Measurements from ENCODE around the gene SLC6A13.
"Not testable (repeated sequence)": the region's sequence is repeated elsewhere in the genome, so short reads cannot be mapped to it uniquely, and the experiment has no call there.

Gene SLC6A13

DNA sequence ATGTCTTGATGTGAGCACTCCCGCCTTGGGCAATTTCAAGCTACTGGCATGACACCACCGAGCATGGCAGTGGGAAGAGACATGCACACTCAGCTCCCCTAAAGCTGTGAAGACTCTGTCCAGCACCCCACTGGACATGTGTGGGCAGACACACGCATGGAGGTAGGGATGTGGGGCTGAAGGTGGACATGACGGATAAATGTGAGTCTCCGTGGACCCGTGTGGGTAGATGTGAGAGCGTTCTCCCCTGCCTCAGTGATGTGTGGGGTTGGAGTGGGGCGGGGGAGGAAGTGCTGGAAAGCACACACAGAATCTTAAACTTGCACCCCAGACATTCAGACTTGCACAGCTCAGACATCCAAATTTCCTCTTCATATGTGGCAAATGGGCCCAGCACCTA lies 61.3 kb downstream of the SLC6A13 start:
- DNase-seq (ENCODE audit: low read depth in 2 of 2, low spot score in 1 of 2) = no peak

DNA sequence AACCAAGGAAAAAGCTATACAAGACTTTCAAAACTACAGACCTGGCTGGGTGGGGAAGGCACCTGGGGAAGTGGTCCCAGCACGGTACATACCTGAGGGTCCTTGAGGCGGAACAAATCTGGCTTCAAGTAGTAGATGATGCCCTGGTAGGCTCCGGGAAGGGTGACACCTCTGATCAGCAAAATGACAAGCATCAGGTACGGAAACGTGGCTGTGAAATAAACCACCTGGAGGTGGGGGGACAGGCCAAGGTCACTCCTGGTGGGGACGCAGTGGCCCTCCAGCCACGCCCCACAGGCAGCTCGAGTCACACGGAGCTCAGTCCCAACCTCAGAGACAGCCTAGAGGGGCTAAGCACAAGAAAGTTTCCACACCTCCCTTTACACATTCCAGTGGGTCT lies 63.9 kb downstream of the SLC6A13 start:
- no peak for DNase-seq (ENCODE audit: low read depth in 2 of 2, low spot score in 1 of 2)

DNA sequence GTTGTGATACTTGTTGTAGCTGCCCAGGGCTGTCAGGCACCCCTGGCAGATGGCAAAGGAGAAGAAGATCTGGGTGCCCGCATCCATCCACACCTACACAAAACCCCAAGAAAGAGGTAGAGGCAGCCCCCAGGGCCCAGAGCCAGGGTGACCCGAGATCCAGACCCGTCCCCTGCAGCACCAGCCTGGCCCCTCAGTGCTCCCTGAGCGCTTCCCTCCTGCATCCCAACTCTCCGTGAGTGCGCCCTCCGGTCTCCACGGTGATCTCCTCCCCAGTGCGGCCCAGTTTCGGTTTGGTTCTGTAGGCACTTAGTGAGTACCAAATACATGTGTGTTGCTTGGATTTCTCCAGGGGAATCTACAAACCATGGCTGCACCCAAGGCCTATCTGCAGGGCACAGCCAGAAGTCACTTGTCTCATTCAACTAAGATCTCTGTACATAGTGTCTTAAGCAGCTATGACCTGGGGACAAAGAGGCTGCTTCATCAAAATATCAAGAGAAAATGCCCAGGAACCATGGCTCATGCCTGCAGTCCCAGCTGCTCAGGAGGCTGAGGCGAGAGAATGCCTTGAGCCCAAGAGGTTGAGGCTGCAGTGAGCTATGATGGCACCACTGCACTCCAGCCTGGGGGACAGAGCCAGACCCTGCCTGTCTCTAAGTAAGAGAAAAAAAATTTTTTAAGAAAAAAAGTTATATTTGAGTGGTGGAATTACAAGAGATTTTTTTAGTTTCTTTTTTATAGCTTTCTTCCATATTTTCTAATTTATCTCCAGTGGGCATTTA lies 64.5 kb downstream of the SLC6A13 start:
- DNase-seq (ENCODE audit: low read depth in 2 of 2, low spot score in 1 of 2) = no peak

DNA sequence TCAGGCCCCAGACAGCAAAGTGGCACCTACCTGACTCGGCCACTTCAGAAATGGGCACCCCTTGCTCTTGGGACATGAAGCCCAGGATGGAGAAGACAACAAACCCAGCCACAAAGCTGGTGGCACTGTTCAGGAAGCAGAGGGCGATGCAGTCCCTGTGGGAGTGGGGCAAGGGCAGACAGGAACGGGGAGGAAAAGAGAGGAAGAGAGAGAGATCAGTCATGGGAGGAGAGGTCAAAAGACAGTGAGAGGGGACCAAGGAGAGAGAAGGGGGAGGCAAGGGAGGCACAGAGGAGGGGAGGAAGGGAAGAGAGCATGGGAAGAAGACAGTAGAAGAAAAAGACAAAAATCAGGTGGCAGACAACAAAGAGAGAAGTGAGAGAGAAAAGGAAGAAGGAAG lies 65.3 kb downstream of the SLC6A13 start:
- no peak for DNase-seq (ENCODE audit: low read depth in 2 of 2, low spot score in 1 of 2)

DNA sequence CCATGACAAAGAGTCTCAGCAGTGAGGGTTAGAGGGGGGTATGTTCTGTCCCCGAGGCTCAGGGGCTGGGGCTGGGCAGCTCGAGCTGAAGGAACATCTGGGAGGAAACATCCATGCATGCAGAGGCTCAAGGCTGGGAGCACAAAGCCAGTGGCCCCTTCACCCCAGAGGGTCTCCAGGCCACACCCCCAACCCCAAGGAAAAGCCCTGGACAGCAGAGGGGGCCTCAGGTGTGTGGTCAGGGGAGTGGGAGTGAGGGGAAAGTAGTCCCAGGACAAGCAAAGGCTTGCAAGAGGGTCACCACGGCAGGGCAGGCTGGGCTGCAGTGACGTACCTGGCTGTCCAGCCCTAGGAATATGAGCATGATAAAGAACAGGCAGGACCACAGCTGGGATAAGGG lies 66.2 kb downstream of the SLC6A13 start:
- DNase-seq (ENCODE audit: low read depth in 2 of 2, low spot score in 1 of 2) = no peak

DNA sequence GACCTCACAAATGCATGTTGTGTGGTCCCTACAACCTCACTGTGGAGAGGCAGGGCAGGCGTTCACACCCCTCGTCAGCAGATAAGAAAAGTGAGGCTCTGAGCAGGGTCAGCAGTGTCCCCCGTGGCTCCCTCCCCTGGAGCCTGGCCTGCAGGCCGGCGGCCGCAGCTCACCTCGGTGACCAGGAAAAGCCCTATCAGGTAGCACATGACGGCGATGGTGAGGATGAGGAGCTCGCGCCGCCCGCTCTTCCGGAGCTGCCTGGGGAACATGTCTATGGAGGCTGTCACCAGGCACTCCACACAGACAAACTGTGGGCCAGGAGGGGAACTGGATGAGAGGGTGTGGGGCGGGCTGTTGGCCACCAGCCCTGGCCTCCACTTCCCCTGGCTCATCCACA lies 66.7 kb downstream of the SLC6A13 start:
- no peak for DNase-seq (ENCODE audit: low read depth in 2 of 2, low spot score in 1 of 2)

DNA sequence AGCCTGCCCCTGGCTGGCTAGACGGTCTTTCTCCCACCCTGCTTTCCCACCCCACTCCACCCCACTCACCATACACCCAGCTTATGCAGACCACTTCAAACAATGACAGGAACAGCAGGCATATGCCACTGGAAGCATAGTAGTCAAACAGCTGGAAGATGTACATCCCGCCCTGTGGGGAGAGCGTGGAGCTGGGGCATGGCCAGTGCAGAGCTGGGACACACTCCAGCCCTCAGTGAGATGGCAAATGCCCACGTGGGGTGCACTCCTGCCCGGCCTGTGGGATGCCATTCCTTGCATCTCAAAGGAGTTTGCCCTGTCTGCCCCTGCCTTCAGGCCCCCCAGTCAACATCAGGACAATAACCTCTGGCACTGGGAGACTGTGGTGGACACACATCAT lies 67.5 kb downstream of the SLC6A13 start:
- no peak for DNase-seq (ENCODE audit: low read depth in 2 of 2, low spot score in 1 of 2)

DNA sequence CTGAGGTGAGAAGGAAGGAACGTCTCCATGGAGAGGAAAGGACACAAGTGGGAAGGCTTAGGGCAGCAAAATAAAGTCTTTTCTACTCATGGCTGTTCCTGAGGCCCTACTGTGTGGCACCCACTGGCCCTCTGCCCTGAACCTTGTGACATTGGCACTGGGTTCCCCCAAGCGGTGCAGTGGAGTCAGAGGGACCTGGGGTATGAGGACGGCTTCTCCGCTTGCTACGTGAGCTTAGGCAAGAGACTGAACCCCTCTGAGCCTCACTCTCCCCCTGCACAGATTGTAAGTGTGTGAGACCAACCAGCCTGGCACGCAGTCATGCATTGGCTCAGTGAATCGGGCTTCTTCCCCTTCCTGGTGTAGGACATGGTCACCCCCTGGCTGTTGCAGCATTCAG lies 68.4 kb downstream of the SLC6A13 start:
- no peak for DNase-seq (ENCODE audit: low read depth in 2 of 2, low spot score in 1 of 2)

DNA sequence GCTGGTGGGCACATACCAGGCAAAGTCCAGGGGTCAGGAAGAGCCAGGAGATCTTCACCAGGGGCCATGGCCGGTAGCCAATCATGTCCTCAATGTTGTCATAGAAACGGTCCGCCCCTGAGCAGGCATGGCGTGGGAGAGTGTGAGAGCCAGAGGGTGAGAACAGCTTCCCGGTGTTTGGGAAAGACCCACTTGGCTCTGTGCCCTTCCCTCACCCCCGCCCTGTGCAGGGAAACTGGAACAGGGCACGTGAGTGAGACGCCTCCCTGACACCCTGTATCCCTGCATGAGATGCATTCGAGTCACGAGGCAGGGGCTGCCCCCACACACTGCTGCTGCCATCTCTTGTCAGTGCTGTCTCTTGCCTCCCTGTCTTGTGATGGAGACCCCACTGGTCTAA lies 69.4 kb downstream of the SLC6A13 start:
- no peak for DNase-seq (ENCODE audit: low read depth in 2 of 2, low spot score in 1 of 2)

DNA sequence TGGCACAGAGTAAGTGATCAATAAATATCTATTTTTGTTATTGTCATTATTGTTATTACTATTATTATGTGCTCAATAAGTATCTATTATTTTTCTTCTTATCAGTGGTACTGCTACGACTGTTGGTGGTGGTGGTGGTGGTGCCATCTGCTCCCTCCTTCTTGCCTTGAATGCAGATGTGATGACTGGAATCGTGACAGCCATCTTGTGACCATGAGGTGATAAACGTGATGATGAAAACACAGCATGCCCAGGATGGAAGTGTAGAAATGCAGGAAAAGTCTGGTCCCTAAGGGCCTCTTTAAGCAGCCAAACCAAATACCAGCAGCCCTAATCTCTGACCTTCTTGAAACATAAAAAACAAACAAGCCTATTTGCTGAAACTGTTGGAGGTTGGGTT lies 71.1 kb downstream of the SLC6A13 start:
- DNase-seq (ENCODE audit: low read depth in 2 of 2, low spot score in 1 of 2) = no peak

DNA sequence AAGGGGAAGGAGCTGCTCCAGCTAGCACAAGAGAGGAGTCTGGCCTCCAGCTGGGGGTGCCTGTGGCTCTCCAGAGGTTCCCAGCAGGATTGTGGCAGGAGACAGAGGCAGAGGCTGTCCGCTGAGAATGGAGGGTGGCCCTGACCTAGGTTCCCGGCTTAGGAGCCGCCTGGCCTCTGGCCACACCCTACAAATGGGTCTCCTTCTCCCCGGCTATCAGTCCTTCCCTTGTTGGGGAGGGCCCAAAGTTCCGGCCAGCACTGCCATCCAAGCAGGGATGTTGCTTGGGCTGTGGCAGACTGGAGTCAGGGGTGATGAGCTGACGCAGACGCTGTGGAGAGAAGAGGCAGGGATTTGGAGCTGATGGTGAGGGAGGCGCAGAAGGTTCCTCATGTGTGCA lies 71.8 kb downstream of the SLC6A13 start:
- DNase-seq (ENCODE audit: low read depth in 2 of 2, low spot score in 1 of 2) = no peak

DNA sequence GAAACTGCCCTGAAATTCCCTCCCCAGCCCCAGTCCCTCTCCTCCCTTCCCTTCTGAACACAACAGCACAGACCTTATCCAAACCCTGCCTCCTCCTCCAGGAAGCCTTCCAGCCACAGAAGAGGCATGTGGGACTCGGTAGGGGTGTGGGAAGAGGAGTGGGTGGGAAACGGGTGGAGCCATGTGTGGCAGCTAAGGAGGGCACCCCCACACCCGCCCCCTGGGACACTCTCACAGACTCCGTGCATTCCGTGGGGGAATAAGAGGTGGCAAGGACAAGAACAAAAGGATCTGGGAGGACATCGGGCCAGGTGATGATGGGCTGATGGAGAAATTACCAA lies 73.0 kb downstream of the SLC6A13 start:
- DNase-seq (ENCODE audit: low read depth in 2 of 2, low spot score in 1 of 2) = no peak

DNA sequence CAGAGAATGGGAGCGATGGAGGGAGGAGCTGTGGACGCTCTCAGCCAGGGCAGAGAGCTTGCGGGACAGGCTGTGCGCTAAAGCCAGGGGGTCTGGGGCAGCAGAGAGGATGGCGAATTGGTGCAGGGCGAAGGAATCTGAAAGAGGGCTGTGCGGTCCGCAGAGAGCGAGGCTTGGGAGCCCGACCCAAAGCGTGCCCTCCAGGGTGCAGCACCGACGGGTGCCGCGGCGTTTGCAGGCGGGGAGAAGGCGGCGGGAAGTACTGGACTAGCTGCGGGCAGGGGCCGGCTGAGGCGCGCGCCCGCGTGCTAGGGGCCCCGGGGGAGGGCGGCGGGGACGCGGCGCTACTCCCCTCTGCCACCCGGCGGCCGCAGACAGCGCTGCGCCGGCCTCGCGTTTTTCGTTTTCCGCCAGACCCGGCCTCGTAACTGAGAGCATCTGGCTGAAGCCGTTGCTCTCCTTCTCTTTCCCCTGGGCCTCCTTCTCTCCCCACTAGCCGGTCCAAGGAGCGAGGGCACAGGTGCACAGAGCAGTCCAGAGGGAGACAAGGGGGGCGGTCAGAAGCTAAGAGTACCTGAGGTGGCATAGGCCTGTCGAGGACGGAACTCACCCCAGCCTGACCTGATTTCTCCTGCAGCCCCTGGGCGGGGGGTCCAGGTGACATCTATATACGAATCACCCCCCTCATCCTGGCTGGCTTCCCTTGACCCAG lies 73.6 kb downstream of the SLC6A13 start:
- DNase-seq (ENCODE audit: low read depth in 2 of 2, low spot score in 1 of 2) = no peak

DNA sequence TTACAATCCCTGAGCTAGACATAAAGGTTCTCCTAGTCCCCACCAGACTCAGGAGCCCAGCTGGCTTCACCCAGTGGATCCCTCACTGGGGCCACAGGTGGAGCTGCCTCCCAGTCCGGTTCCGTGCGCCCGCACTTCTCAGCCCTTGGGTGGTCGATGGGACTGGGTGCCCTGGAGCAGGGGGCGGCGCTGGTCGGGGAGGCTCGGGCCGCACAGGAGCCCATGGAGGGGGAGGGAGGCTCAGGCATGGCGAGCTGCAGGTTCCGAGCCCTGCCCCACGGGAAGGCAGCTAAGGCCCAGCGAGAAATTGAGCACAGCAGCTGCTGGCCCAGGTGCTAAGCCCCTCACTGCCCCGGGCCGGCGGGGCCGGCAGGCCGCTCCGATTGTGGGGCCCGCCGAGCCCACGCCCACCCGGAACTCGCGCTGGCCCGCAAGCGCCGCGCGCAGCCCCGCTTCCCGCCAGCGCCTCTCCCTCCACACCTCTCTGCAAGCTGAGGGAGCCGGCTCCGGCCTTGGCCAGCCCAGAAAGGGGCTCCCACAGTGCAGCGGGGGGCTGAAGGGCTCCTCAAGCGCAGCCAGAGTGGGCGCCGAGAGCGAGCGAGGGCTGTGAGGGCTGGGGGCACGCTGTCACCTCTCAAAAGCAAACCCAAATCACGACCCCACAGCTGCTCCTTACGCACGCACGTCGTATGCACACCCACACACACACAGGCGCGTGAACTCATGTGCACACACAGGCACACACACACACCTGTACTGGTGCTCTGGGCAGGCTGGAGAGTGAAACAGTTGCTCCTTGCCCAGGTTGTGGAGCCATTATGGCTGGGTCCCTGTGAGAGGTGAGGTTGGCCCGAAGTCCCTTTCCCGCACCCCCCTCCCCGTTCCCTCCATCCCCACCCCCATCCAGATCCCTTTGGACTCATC lies 74.4 kb downstream of the SLC6A13 start:
- not testable (repeated sequence) for DNase-seq (ENCODE audit: low read depth in 2 of 2, low spot score in 1 of 2)

DNA sequence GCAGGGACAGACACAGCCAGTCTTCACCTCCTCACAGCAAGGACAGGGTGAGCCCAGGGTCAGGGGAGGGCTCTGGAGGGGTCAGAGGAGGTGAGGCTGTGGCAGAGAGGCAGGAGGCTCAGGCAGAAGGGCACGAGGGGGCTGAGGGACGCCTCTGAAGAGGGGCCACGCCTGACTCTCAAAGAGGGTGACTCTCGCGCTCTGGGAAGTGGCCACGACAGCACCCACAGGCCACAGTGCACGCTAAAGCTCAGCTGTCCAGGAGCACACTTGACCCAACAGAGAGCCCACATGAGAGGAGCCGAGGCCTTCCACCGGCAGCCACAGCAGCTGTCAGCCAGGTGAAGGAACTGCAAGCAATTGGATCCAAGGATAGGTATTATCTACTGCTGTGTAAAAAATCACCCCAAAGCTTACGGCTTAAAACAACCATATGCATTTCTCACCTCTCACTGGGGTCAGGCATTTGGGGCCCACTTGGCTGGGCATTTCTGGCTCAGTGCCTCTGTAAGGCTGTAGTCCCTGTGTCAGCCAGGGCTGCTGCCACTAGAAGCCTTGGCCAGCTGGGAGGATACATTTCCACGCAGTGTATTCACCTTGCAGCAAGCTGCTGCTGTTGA lies 76.5 kb downstream of the SLC6A13 start:
- no peak for DNase-seq (ENCODE audit: low read depth in 2 of 2, low spot score in 1 of 2)

DNA sequence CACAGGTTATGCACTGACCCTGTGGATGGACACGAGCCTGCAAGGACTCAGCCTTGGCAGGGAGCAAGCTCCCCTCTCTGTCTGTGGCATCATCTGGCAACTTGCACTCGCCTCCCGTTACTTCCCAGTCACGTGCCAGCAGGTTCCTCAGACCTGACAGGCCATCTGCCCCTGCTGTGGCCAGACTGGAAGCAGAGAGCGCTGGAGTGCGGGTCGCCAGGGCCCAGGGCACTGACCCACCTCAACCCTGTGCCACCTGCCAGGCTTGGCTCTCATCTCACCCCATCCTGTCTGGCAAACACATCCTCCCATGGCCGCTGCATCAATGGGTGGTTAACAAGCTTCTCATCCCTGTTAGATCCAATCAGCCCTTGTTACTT lies 77.1 kb downstream of the SLC6A13 start:
- no peak for DNase-seq (ENCODE audit: low read depth in 2 of 2, low spot score in 1 of 2)

DNA sequence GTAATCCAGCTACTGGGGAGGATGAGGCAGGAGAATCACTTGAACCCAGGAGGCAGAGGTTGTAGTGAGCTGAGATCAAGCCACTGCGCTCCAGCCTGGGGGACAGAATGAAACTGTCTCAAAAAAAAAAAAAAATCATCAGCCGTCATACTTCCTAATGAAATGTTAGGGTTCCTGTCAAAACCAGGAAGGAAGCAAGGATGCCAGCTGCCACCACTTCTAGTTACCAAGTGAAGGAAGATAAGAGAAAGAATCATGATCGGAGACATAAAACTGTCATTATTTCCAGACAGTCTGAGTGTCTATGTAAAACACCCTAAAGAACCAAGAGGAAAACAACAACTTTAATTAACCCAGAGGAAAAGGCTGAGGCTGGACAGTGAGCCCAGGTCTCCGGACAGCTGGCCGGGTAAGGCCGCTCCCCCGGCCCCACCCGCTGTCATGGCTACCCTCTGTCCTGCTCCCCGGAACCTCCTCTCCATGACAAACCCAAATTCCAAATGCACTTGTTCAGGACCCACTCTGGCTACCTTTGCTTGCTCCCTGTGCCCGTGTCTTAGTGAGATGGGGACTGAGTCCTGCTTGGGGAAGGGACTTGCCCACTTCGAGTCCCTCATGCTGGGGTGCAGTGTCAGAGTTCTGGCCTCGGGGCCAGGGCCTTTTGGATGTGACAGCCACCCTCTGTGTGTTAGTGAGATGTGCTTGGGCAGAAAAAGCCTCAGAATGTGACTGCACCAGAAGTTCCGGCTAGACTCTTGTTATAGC lies 77.6 kb downstream of the SLC6A13 start:
- DNase-seq (ENCODE audit: low read depth in 2 of 2, low spot score in 1 of 2) = no peak

DNA sequence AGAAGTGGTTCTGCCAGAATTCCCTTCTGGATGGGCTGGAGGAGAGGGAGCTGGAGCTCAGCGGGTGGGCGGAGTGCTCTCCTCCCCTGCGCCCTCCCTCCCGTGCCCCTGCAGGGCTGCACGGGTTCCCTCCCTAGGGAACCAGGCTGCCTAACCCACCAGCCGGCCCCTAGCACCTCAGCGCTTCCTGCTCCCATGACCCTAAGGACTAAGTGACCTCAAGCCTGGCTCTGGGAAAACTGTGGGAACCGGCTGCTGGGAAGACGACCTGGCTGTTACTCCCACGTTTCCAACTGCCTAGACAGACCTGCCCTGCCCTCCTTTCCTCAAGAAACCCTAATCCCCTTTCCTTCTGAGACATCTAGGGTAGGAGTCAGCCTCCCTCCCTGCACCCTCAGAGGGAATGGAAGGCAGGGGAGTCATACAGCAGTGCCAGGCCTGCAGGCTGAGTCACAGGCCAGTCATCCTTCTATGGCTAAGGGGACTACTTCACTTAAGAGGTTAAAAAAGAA lies 80.2 kb downstream of the SLC6A13 start:
- no peak for DNase-seq (ENCODE audit: low read depth in 2 of 2, low spot score in 1 of 2)

DNA sequence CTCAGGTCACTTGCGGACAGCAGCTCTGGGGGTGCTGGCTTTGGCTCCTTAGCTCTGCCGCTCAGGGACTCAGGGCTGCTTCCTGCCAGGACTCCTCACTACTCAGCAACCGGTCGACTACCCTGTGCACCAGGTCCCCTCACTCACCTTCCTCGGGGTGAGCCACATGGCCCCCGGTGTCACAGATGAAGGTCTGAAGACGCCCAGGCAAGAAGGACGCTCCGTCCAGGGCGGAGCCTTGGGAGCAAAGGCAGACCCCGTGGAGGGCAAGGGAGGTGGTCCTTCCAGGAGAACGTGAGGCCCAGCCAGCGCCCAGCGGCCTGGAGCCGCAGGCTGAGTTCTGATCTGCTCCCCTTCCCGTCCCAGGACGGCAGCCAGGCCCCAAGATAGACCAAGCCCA lies 80.7 kb downstream of the SLC6A13 start:
- DNase-seq (ENCODE audit: low read depth in 2 of 2, low spot score in 1 of 2) = no peak

DNA sequence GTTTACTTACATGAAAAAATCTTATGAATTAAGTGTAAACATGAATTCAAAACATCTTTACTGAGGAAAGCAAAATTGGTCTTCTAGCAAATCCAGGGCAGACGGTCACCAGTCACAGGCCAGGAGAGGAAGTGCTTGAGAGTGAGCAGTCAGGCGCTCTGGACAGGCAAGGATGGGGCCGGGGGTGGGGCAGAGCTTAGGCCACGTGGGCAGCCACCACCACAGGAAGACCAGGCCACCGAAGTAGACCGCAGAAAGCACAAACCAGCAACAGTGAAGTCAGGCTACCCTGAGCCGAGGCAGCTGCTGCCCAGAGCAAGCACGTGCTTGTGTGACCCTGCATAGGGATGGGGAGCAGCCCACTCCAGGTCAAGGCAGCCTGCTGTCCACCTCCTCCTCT lies 82.2 kb downstream of the SLC6A13 start:
- no peak for DNase-seq (ENCODE audit: low read depth in 2 of 2, low spot score in 1 of 2)

DNA sequence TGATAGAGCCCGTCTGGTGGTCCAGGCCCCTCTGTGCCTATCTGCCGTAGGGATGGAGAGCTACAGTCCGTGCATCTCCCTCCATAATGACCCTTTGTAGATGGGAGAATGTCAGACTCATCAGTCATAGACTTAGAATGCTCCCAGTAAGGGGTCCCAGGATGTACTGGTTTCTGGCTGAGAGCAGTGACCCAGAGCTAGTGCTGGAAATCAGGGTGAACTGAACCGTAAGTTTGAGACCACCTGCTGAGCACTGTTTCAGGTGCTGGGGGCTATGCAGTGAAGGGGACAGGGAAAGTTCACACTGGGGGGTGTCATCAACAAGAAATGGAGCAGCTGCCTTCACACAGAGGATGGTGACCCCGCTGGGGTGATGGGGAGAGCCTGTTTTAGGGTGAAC lies 82.8 kb downstream of the SLC6A13 start:
- no peak for DNase-seq (ENCODE audit: low read depth in 2 of 2, low spot score in 1 of 2)
